Adrenal gland (tissue), 12 donors: ENCODE measurements around the gene TBC1D24. TPM values are rescaled to one million over a fixed set of nuclear protein-coding genes. Genes with fewer than 3 reads are reported as not detected.

ENCODE experiments used
- DNase-seq, 7 donors: peaks; one replicate each; pipeline ENCODE4 v3.0.0-alpha.2; 2019 to 2020
- H3K27ac ChIP-seq, 5 donors: fragments of 200-600 bp; sonication (generic) in 4 of 5; 1 replicate in 3 of 5; 2 replicates in 2 of 5; pipeline versions ENCODE4 v1.5.1 to v1.8.0; 2016 to 2020; ENCODE audit warnings: mild to moderate bottlenecking in 1 of 5
- H3K27me3 ChIP-seq: fragments of 200-600 bp; 2 replicates; pipeline ENCODE4 v1.8.0; 2021
- H3K36me3 ChIP-seq, 2 donors: fragments of 200-600 bp; replicated peaks in 1 of 2; 1 replicate in 1 of 2; 2 replicates in 1 of 2; pipeline versions ENCODE4 v1.5.1 to v1.8.0; 2018 to 2022
- H3K4me1 ChIP-seq, 2 donors: fragments of 200-600 bp; replicated peaks in 1 of 2; 1 replicate in 1 of 2; 2 replicates in 1 of 2; pipeline versions ENCODE4 v1.5.1 to v1.8.0; 2018 to 2021
- H3K4me3 ChIP-seq, 4 donors: fragments of 200-600 bp; sonication (generic) in 3 of 4; one replicate each; pipeline ENCODE4 v1.5.1; 2016 to 2018
- H3K9me3 ChIP-seq, 3 donors: fragments of 200-600 bp; sonication (generic) in 1 of 3; replicated peaks in 1 of 3; 1 replicate in 2 of 3; 2 replicates in 1 of 3; pipeline versions ENCODE4 v1.5.1 to v1.8.0; 2016 to 2021
- POLR2A ChIP-seq, 2 donors: fragments of 450-650 bp; IDR thresholded peaks; one replicate each; pipeline ENCODE4 v1.6.1; 2017; ENCODE audit warnings: antibody characterized with exemption in 2 of 2, mild to moderate bottlenecking in 2 of 2, moderate library complexity in 1 of 2
- WGBS, 4 donors: extraction: QIAGEN DNeasy Blood & Tissue Kit in 2 of 4; methylation state at CpG; one replicate each; pipeline versions ENCODE4 v1.1.5 to v1.1.7; 2013 to 2017; 5-methylcytosine and 5-hydroxymethylcytosine counted together
- intact Hi-C, 2 donors: fragments of 100-400 bp; cut with DNase I; formaldehyde crosslinking; loops; one replicate each; pipeline versions ENCODE4 v1.14.1 to v1.15.0; 2022 to 2023
- polyA plus RNA-seq, 3 donors: library from polyadenylated mRNA; stranded (reverse); fragments of 200-250 nt in 2 of 3; fragments of 350-450 nt in 1 of 3; fragmentation: Illumina TruSeq in 1 of 3; extraction: RNeasy Lipid Tissue Mini Kit (QIAGEN cat#74804) in 1 of 3; gene quantifications; one replicate each; pipeline ENCODE4 v1.2.3, GENCODE V29; 2013 to 2014
- total RNA-seq, 9 donors: library from RNA; depleted of rRNA in 4 of 9; stranded (reverse); fragments of >200 nt in 4 of 9; fragments of 120-200 nt in 1 of 9; fragmentation: NEBNext Ultra II Directional in 1 of 9; extraction: Animal tissue kit (Norgen Biotek cat#: 25700) in 1 of 9; gene quantifications; one replicate each; pipeline versions ENCODE4 v1.1.0 to v1.2.4, GENCODE V29; 2013 to 2023
- TF ChIP-seq, protein P1 (sequence below), 6 experiments: fragments of 450-650 bp in 4 of 6; fragments of 200-600 bp in 2 of 6; sonication (generic) in 1 of 6; IDR thresholded peaks; 1 replicate in 5 of 6; 2 replicates in 1 of 6; pipeline versions ENCODE4 v1.5.1 to v1.8.0; 2016 to 2021; ENCODE audit warnings: antibody characterized with exemption in 6 of 6, mild to moderate bottlenecking in 2 of 6, moderate library complexity in 1 of 6
- donor health status: healthy with polysubstance abuse.
- donor health status: Bipolar disorder and iron deficiency.
- donor health status: DM: yes; HTN: yes; CAD: no.
- donor health status: DM: no; HTN: no; CAD: no.
- donor health status: DM: no; HTN: no; CAD: no.
- donor health status: DM: yes; HTN: yes; CAD: no.

Gene TBC1D24
- total and polyA plus RNA-seq, 12 donors, result 3.9 to 18.5 (median 13.9) TPM

DNA sequence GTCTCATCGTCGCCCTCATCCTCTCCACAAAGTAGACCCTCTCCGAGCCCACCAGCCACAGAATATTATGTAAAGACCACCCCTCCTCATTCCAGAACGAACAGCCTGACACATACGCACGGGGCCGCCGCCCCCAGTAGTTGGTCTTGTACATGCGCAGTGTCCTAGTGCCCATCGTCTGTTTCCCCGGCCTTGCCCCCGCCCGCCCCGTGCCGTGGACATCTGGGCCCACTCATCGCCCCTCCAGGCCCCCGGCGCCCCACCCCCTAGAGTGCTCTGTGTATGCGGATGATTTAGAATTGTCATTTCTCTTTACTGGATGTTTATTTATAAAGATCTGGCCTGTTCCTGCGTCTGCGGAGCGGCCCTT, 44.8 kb downstream of the TBC1D24 start:
- peak overlapping the region; percentile 25 to 99 (median 96) for H3K27ac ChIP-seq
- H3K36me3 ChIP-seq, result peaks cover 0 to 25% of the 10 kb centered on the region in 2 donors
- WGBS, 4 donors, result 32 to 44% (median 38%) methylated on average over 16 to 22 of the region's 22 CpGs
- DNase-seq, result peak in 3 of 7 donors; percentile 35 to 49 (median 46)
- H3K27me3 ChIP-seq, result no peaks in the 10 kb centered on the region
- peaks cover 49 to 61% of the 10 kb centered on the region in 2 donors for H3K4me1 ChIP-seq
- intact Hi-C loops, result no loop called here
- TF ChIP-seq, protein P1, sequence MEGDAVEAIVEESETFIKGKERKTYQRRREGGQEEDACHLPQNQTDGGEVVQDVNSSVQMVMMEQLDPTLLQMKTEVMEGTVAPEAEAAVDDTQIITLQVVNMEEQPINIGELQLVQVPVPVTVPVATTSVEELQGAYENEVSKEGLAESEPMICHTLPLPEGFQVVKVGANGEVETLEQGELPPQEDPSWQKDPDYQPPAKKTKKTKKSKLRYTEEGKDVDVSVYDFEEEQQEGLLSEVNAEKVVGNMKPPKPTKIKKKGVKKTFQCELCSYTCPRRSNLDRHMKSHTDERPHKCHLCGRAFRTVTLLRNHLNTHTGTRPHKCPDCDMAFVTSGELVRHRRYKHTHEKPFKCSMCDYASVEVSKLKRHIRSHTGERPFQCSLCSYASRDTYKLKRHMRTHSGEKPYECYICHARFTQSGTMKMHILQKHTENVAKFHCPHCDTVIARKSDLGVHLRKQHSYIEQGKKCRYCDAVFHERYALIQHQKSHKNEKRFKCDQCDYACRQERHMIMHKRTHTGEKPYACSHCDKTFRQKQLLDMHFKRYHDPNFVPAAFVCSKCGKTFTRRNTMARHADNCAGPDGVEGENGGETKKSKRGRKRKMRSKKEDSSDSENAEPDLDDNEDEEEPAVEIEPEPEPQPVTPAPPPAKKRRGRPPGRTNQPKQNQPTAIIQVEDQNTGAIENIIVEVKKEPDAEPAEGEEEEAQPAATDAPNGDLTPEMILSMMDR (IDR thresholded peaks at IDR 0.05), result no peak
- H3K4me3 ChIP-seq, result peak overlapping the region in 1 of 4 donors; percentile 89
- H3K9me3 ChIP-seq, result no peaks in the 10 kb centered on the region

DNA sequence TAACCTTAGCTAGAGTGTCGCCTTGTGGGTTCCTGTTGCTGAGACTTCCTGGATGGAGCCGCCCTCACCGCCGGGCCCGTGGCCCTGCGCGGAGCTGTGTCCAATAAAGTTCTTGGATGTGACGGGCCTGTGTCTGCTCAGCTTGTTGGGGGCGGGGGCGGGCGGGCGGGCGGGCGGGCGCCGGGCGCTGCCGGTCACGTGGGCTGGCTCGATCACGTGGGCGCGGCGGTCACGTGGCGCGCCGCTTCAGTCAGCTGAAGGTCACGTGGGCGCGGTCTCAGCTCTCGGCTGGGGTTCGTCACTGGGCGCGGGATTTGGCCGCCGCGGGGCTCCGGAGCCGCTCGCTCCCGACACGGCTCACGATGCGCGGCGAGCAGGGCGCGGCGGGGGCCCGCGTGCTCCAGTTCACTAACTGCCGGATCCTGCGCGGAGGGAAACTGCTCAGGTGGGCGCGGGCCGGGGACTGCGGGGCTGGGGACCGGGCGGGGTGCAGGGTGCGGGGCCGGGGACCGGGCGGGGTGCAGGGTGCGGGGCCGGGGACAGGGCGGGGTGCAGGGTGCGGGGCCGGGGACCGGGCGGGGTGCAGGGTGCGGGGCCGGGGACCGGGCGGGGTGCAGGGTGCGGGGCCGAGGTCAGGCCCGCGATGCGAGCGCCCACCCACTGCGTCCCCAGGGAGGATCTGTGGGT, 45.3 kb downstream of the TBC1D24 start, which contains the start of gene AMDHD2:
Gene AMDHD2 (plus strand): TSS at position 275 of the 687 bp plus-strand sequence. CDS start 88 bp downstream, at position 363.
- peak within 1 kb of the TSS; percentile 25 to 99 (median 96) for H3K27ac ChIP-seq
- H3K9me3 ChIP-seq, result no peaks in the 10 kb centered on the region
- intact Hi-C loops, result no loop called here
- 0 to 1% (median 0%) methylated on average over 1 to 83 of the region's 83 CpGs for WGBS, 4 donors
- no peaks in the 10 kb centered on the region for H3K27me3 ChIP-seq
- peaks cover 0 to 30% of the 10 kb centered on the region in 2 donors for H3K36me3 ChIP-seq
- peak within 1 kb of the TSS in 3 of 4 donors; percentile 39 to 89 (median 73) for H3K4me3 ChIP-seq
- DNase-seq, result peak; percentile 92 to 97 (median 94)
- H3K4me1 ChIP-seq, result peaks cover 45 to 55% of the 10 kb centered on the region in 2 donors
- TF ChIP-seq, protein P1 (IDR thresholded peaks at IDR 0.05), result no peak
- TF ChIP-seq POLR2A (IDR thresholded peaks at IDR 0.05), result peak; percentile 52 to 85

DNA sequence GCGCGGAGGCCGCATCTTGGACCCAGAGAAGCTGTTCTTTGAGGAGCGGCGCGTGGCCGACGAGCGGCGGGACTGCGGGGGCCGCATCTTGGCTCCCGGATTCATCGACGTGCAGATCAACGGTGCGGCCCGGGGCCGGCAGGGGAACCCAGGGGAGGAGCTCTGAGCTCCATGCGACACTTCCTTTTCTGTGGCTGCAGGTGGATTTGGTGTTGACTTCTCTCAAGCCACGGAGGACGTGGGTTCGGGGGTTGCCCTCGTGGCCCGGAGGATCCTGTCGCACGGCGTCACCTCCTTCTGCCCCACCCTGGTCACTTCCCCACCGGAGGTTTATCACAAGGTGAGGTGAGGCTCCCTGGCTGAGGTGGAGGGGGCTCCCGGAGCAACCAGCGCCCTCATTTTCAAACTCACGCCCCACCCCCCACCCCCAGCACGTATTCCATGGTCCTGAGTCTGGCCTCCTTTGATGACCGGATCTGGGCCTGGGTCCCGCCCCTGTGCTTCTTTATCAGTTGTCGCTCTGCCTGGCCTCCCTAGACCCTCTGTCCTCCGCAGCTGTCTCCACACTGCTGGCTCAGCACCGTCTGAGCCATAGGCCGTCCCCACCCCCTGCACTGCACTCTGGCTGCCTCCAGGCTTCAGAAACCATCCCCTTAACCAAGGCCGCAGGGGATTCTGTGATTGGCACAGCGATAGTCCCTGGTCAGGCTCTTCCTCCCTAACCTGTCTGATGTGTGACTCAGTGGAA, 46.0 kb downstream of the TBC1D24 start:
- Histone ChIP-seq H3K27me3 (no peaks in the 10 kb centered on the region), H3K27ac (peak overlapping the region in 4 of 5 donors; percentile 57 to 99 (median 83)), H3K9me3 (no peaks in the 10 kb centered on the region), H3K4me1 (peaks cover 38 to 48% of the 10 kb centered on the region in 2 donors), H3K36me3 (peaks cover 0 to 35% of the 10 kb centered on the region in 2 donors), H3K4me3 (peak overlapping the region in 2 of 4 donors; percentile 39 to 89)
- peak in 4 of 7 donors; percentile 43 to 62 (median 50) for DNase-seq
- 8 to 36% (median 17%) methylated on average over 7 to 41 of the region's 41 CpGs for WGBS, 4 donors
- TF ChIP-seq POLR2A (IDR thresholded peaks at IDR 0.05), result peak in 1 of 2 donors; percentile 32
- TF ChIP-seq, protein P1 (IDR thresholded peaks at IDR 0.05), result peak in 1 of 6 experiments; percentile 26
- intact Hi-C loops, result no loop called here

DNA sequence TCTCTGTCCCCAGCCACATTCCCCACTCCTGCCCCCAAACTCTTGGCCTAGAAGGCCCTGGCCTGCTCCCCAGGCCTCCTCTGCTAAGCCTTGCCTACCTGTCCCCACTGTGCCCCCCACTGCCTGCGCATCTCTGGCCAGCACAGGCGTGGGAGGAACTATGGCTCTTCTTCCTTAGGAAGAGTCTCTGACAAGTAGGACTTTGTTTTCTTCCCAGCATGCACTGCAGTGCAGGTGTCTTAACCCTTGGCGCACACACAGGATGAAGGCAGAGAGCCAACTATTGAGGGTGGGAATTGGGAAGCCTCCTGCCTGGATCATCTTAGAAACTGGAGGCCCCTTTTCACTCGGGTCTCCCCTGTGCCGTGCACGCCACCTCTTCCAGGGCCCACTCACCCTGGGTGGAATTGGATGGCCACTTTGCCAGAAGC, 48.9 kb downstream of the TBC1D24 start:
- WGBS, 4 donors, result 87 to 96% (median 91%) methylated on average over 5 to 6 of the region's 6 CpGs
- no peaks in the 10 kb centered on the region for H3K9me3 ChIP-seq
- H3K4me1 ChIP-seq, result peaks cover 10 to 22% of the 10 kb centered on the region in 2 donors
- DNase-seq, result no peak
- no peaks in the 10 kb centered on the region for H3K27me3 ChIP-seq
- intact Hi-C loops, result no loop called here
- H3K4me3 ChIP-seq, result no peak overlapping the region
- H3K27ac ChIP-seq, result no peak overlapping the region
- peaks cover 0 to 56% of the 10 kb centered on the region in 2 donors for H3K36me3 ChIP-seq
- TF ChIP-seq POLR2A (IDR thresholded peaks at IDR 0.05), result no peak
- TF ChIP-seq, protein P1 (IDR thresholded peaks at IDR 0.05), result no peak
